CD4-positive, alpha-beta T cell treated with Interleukin-1 beta for 1 hour (primary cell): ENCODE data around the gene EXOC6B.

ENCODE experiments used
- DNase-seq, 2 donors: peaks; one replicate each; pipeline ENCODE4 v3.0.0-alpha.2; 2020 to 2022

EXOC6B gene

DNA sequence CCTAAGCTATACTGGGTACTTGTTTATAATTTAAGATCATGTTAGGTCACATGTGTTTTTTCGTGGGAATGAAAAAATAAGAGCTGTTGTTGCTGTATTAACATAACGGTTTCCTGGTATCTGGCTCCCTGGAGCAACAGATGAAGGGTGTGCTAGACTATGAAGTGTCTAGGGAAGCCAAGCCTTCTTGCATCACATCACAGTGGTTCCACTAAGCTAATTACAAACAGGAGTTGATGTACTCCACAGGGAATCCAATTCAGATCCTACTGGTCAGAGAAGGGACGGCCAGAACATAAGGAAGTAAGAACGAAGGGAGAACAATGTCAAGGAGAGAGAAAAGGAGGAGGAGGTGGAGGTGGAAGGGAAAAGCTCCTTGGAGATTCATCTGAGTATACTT lies 485.2 kb downstream of the EXOC6B start:
- no peak for DNase-seq

DNA sequence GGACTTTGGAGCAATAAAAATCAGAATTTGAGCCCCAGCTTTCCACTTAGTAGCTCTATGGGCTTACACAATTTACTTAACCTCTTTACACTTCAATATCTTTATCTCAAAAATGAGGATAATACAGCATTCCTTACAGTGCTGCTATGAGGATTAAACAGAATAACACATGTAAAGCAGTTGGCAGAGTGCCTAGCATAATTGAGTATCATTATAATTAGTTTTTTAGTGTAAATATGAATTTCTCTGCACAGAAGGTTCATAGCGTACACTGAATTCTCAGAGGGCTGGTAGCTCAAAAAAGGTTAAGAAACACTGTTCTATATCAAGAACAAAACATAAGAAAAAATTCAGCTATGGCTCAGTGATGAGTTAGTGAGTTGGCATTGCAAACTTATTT lies 487.8 kb downstream of the EXOC6B start:
- no peak for DNase-seq

DNA sequence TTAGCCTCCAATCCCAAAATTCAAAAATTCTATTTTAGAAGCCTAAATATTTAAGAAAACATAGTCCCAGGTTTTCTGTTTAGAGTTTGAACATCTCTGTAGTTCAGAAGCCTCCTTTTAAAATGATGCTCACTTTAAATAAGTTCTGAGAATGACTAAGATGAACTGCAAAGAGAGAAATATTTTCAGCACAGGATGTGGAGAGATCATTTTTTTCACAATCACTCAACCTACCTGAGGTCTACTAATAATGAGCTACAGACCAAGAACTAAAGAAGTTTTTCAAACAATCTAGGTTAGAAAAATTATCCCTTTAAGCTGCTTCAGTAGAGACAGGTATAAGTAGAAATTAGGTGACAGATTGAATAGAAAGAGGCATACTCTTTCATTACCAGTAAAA lies 493.1 kb downstream of the EXOC6B start:
- DNase-seq, result no peak

DNA sequence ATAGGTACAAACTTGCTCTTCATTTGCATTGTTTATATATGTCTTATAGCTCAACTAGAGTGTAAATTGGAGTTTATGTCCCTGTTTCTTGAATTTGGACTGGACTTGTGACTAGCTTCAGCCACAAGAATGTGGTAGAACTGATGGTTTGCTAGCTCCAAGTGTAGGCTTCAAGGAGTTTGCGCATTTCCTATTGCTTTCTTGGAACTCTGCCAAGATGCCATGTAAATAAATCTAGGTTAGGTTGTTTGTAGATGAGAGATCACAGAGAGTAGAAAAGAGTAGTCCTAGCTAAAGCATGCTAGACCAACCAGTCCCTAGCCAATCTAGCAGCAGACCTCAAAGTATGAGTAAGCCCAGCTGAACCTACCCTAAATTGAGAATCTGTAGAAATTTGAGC lies 495.2 kb downstream of the EXOC6B start:
- DNase-seq, result no peak

DNA sequence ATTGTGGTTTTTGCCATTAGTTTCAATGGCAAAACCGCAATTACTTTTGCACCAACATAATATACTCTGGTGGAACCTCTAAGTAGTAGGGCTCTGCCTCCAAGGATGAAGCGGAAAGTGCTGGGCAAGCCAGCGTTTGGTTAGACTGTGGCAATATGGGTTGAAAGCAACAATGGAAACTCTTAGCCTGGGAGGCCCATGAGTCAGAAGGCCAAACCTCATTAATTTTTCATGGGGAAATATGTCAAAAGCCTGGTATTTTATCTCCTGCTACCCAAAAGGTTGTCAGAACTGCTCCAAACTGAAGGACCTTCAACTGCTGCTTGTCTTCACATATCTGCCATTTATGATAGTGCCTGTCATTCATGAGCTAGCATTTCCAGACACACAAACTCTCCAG lies 499.1 kb downstream of the EXOC6B start:
- no peak for DNase-seq

DNA sequence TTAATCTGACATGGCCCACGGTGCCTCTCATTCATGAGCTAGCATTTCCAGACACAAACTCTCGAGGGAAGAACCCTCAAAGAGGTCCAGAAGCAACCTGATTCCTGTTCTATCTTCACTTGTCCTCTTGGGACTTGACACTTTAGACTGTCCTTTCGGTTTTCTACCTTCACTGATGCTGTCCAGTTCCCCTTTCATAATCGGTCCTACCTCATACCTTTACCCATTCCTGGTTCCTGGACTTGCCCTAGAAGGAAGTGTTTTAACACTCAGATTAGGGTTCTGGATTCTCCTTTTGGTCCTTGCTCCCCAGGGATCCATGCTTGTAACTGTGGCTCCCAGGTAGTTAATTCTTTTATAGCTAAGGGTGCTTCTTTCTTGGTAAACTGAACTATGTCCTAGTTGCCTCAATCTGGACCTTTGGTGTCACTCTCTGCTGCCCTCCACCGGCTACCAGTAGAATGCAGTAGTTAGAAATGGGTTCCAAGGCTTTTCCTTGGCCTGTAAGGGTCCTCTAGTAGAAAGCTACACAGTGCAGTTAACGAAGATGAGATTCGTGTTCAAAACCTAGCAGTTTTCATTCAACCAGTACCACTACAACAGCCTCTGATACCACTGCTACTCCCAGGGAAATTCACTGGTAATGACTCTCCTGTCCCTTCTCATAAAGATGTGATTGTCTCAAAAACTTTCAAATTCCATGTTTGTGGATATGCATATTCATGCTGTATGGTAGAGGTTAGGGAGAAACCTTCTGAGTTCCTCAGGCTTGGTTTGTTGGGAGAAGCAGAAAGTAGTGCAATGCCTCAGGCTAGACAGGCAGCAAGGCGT lies 500.0 kb downstream of the EXOC6B start:
- DNase-seq, result no peak

DNA sequence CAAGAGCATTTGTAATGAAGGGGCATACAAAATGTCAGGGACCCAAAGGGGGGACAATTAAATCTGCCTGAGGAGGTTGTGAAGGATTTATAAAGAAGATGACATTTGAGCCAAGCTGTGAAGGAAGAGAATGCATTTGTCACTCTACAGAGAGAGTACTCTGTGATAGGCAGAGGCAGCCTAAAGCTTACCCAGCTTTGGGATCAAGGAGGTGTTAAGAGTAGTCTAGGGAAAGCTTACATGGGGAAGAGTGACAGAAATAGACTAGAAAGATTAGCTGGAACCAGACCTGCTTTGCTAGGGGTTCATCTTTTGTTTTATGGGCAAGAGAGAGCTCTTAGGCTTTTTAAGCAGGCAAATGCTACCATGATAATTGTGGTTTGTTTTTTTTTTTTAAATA lies 509.1 kb downstream of the EXOC6B start:
- DNase-seq, result no peak

DNA sequence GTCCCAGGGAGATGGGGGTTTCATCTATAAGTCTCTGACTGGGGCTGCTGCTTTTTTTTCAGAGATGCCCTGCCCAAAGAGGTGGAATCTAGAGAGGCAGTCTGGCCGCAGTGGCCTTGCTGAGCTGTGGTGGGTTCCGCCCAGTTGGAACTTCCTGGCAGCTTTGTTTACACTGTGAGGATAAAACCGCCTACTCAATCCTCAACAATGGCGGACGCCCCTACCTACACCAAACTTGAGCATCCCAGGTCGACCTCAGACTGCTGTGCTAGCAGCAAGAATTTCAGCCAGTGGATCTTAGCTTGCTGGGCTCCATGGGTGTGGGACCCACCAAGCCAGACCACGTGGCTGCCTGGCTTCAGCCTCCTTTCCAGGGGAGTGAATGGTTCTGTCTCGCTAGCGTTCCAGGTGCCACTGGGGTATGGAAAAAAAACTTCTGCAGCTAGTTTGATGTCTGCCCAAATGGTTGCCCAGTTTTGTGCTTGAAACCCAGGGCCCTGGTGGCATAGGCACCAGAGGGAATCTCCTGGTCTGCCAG lies 525.6 kb downstream of the EXOC6B start:
- no peak for DNase-seq

DNA sequence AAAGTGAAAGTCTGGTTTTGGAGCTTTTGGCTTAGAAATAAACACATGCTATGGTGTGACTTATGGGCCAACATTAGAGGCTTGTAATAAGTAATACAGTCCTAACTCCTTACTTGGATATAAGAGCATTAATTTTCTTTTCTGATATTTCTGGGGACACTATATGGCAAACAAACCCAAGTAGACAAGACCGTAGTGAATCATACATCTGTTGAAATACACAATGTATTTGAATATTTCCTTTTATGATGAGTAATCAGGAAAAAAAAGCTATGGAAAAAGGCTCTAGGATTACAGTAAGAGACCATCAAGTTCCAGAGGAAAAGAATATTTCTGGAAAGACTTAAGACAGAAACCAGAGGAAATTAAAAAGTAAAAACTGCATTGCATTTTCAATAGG lies 532.2 kb downstream of the EXOC6B start:
- no peak for DNase-seq

DNA sequence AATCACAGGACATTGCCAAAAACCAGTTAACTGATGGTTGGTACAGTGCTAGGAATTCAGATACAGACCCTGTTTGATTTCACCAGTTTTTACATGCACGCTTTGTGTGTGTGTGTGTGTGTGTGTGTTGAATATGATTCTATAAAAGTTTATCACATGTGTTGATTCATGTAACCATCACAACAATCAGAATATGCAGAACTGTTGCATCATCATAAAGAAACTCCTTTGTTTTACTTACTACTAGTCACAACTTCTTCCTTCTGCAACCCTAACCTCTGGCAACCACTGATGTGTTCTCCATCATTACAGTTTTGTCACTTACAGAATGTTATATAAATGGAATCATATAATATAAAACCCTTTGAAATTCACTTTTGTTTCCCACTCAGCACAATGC lies 533.4 kb downstream of the EXOC6B start:
- DNase-seq, result no peak

DNA sequence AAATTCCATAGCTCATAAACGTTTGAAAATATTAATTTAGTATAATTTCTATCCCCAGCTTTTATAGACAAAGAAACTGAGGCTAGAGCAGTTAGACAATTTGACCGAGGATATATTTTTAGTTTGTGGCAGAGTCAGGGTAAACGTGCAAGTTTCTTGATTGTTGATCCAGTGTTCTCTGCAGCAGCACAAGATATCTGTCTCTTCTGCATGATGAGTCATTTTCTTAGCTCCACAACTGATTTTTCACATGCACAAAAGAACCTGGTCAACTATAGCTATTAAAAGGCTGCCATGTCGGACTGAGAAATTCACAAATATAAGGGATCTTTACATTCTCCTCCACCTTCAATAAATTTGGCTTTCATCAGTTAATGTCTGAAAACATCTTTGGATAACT lies 534.8 kb downstream of the EXOC6B start:
- no peak for DNase-seq

DNA sequence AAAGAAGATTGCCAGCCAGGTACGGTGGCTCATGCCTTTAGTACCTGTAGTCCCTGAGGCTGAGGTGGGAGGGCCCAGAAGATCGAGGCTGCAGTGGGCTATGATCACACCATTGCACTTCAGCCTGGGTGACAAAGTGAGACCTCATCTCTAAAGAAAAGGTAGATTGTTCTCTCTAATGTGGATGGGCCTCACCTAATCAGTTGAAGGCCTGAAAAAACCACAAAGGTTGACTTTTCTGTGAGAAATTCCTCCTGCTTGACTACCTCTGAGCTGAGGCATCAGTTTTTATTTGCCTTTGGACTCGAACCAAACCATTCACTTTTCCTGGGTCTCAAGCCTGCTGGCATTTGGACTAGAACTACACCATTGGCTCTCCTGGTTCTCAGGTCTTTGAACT lies 536.1 kb downstream of the EXOC6B start:
- DNase-seq, result no peak

DNA sequence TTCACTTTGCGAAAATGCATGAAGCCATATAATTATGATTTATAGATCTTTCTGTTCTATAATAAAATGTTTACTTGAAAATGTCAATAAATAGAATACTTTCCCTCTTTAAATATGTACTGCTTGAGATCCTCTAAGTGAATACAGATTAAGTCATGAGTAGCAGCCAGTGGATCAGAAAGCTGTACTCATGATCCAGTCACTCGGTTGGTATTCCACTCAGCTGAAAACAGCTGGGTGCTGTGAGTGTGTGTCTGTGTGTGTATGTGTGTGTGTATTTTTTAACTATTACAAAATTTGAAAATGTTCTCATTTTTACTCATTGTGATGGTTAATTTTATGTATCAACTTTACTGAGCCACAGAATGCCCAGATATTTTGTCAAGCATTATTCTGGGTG lies 536.5 kb downstream of the EXOC6B start:
- no peak for DNase-seq

DNA sequence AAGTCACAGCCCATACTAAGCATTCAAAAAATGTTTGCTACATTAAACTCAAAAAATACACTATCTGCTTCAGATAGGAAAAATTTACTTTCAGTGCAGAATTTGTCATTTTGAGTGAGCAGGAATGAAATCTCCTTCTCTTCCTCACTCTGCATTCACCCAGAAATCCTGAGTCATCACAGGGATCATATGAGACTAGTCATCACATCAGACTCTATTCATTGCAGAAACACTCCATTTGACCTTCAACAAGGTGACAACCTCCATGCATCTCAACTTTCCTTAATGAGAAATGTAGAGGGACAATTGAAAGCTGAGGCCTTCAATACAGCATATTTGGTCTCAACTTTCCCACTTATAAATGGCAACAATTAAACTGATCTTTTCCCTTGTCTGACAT lies 547.8 kb downstream of the EXOC6B start:
- DNase-seq, result no peak

DNA sequence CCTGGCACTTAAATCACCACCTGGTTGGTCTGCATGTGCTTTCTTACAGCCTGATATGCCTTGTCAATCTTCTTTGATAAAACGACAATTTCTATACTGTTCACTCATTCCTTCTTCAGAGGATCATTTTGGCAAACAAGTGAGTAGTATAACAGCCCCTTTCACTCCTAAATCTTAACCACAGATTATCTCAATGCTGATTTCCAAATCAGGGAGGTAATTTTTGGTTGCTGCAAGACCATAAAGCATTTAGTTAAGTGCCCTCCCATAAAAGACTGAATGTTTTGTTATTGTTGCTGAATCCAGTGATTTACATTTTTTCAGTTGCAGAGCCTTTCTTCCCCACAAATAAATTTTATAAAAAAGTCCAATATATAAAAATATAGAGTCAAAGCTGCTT lies 549.0 kb downstream of the EXOC6B start:
- DNase-seq, result no peak

DNA sequence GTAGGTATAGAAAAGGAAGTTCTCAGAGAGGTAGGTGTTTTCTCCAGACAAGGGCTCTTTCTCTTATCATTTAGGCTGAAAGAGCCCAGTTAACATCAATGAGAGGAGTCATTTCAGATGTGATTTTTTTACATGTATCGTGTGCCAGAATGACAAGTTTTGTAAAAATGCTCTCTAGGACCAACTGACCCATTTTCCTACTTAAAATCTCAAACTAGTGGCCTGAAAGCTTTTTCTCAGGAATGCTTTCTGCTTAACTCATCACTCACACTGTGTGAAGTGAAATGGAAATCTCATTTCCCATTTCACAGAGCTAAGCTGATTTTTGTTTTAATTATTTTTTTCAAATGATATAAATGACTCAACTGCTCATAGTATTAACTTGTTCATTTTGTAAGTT lies 549.5 kb downstream of the EXOC6B start:
- DNase-seq, result no peak

DNA sequence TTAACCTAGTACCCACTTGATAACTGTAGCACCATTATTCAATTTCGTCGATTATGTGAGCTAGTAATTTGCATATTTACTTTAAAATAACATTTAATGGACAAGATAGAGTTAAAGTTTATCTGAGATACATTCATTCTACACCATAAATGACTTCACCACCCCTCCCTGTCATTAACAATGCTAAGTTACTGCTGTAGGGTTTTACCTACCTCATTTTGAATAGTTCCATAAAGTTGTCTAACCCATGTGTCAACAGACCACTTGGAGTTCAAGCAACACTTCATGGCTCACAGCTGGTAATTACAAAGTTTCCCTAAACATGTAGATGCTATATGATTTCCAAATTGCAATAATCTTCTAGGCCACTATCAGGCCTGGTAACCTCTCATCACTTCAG lies 550.7 kb downstream of the EXOC6B start:
- DNase-seq, result no peak

DNA sequence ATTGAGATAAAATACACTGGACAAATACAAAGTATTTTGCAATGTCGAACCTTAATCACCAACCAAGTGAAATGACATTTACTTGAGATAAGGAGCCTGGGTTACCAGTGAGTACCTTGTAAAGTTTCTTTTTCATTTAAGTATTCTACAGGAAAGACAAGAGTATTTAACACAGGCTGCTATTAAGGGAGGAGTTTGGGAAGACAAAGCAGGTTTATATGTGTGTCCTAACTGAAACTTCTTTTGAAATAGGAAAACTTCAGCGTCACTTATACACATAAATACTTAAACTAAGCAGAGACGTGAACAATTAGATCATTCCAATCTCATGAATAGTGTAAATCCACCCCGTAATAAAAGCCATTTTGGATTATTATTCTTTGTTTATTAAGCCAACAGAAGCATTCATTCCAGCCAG lies 551.4 kb downstream of the EXOC6B start:
- no peak for DNase-seq

DNA sequence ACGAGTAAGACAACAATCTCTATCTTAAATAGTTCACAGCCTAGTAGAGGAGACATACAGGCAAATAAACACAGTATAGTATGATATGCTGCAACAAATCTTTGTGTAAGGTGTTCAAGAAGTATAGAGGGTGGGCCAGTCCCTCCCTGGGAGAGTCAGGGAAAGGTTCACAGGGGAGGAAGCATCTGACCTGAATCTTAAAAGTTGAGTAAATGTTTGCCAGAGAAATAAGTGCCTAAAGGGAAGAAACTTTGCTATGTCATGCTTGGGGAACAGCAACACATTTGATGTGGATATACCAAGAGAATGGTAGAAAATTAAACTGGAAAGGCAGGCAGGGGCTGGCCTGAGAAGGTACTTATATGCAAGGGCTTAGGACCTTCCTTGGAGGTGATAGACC lies 552.4 kb downstream of the EXOC6B start:
- DNase-seq, result no peak

DNA sequence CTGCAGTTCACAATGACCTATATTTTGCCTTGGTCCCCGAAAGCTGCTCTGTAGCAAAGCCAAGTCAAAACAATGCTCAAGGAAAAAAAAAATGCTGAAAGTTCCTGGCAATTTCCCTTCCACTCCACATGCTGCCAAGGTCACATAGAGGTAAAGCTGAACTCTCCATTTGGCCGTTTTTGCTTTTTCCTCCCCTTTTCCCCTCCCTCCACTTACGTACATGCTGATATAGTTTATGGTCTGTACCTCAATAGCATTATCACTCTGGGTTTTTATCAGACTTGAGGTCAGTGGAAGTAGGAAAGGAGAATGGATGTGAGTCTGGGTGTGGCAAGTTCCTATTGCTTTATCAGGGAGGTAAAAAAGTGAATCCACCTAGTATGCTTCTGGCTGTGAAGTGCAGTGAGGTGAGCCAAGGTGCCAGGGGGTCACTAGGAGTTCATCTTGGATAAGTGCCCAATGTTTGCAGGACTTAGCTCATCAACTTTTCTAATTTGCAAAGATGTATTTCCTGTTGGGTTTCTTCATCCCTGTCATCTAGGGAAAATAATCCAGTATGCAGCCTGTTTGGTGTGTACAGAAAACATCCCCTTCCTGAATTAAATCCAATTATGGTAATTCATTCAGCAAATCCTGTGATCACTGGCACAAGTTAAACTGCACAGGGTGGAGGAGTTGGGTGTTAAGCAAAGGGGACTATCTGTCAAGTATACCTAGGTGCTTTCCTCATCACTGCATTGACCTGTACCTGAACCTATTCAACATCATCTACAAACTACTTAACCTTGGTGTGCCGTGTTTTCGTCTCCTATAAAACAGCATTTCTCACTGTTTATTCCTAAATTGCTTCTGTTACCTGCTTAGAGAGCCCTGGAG lies 553.8 kb downstream of the EXOC6B start:
- no peak for DNase-seq

DNA sequence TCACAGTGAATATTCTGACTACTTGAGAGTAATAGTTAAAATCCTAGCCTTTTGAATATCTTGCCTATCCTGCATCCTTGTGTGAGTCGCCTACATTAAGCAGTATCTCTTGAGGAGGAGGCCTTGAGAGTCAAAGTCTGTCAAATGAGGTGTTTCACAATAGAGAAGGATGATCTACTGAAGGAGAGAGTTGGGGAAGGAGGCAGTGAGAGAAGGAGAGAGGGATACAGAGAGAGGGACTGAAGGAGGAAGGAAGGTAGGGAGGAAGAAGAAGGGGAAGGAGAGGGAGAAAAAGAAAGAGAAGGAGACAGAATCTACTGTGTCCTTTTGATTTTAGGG lies 554.6 kb downstream of the EXOC6B start:
- no peak for DNase-seq

DNA sequence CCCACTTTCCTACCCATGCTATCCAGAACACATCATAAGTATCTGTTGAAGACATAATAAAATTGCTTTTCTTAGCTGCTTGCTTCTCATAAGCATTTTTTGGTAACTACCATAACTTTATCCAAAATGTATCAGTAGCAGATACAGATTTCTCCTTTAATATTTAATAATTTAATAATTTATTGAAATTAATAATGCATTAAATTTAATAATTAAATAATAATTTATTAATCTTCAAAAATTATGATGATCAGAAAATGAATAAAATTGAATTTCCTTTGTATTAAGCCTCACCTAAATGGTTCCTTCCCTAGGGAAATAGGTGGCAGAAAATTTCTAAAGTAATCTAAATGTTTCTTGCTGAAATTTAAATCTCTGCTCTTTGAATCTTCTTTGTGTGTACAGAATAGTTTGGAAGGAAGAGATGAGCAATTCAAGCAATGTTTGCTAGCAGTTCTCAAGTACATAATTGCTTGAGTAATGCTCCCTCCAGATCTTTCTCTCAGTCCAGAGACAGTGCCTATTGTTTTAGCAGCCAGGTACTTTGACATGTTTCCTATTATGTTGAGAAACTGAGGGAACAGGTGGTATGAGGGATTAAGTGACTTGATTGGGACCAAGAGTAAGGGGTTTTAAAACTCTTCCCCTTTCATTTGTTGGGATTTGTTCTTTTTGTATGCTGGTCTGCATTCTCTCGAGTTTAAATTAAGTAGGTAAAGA lies 555.1 kb downstream of the EXOC6B start:
- DNase-seq, result no peak

DNA sequence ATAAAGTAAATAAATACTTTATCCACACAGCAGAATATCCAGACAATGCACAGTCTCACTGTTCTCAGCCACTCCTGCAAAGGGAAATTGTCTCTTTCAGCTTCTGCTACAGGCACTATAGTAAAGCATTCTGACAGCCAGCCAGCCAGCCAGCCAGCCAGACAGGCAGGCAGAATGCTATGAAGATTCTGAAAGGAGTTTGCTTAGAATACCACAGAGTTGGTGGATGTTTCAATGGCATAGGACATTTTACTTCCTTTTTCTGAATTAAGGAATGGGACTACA lies 562.1 kb downstream of the EXOC6B start:
- no peak for DNase-seq
